Cardiac septum (tissue), 1 donor: Measurements from ENCODE around the gene DCLRE1B. TPM values are rescaled to one million over a fixed set of nuclear protein-coding genes. Genes with fewer than 3 reads are reported as not detected.

ENCODE experiments used
- DNase-seq: peaks from one replicate; pipeline ENCODE4 v3.0.0-alpha.2; 2020; ENCODE audit warnings: low spot score
- intact Hi-C: fragments of 100-400 bp; cut with DNase I; formaldehyde crosslinking; loops from one replicate; pipeline ENCODE4 v1.14.0; 2022
- long read RNA-seq: library from polyadenylated mRNA; unstranded; transcript quantifications from one replicate; pipeline ENCODE4 v2.0.0, GENCODE V29; 2021
- total RNA-seq: library from RNA; stranded (reverse); fragmentation: NEBNext Ultra II Directional; extraction: Animal tissue kit (Norgen Biotek cat#: 25700); gene quantifications from one replicate; pipeline ENCODE4 v1.2.1, GENCODE V29; 2021
- donor health status: DM: no; HTN: no; CAD: no.

The DCLRE1B gene
- total RNA-seq: 2.1 TPM
- long read RNA-seq, partial matches to known transcripts: 0 of 2 reads
- long read RNA-seq, other reads (novel, unspliced or antisense): 0 of 2 reads

- peak; percentile 99 for DNase-seq
- intact Hi-C loops: loop anchor here (1.0 to 5.0 kb wide), 6 partner anchors 24 to 146 kb away; partner anchors contain the start of genes HIPK1, PHTF1 and RSBN1
These were observed at the start of gene DCLRE1B, which contains the start of gene AP4B1 for GRCh38 chr1:113904674-113905434. DCLRE1B (plus strand) TSS chr1:113905326; CDS start chr1:113905587, 261 bp downstream. AP4B1 (minus strand) TSS chr1:113904799; CDS start chr1:113904717, 82 bp downstream.

- intact Hi-C loops: no loop called here
- DNase-seq: no peak
These were observed 49.3 kb upstream of the DCLRE1B start for GRCh38 chr1:113855630-113856400.

- DNase-seq: no peak
- intact Hi-C loops: no loop called here
These were observed 48.7 kb upstream of the DCLRE1B start for GRCh38 chr1:113856401-113856790.

GRCh38 chr1:113857776-113858175, 47.4 kb upstream of the DCLRE1B start:
- no peak for DNase-seq
- intact Hi-C loops: no loop called here

DNA sequence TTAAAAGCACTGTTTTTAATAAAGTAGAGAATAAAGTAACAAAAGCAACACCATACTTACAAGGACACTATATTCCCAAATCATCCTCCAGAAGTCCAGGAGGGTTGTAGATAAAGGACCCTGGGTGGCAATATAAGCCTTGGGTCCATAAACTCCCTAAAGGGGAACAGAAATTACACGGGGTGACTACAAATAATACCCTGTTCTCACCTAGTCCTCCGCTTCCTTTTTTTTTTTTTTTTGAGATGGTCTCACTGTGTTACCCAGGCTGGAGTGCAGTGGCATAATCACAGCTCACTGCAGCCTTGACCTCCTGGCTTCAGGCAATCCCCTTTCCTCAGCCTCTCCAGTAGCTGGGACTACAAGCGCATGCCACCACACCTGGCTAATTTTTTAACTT, 46.7 kb upstream of the DCLRE1B start:
- intact Hi-C loops: no loop called here
- DNase-seq: no peak

GRCh38 chr1:113858982-113859381, 46.1 kb upstream of the DCLRE1B start:
- DNase-seq: no peak
- intact Hi-C loops: no loop called here

DNA sequence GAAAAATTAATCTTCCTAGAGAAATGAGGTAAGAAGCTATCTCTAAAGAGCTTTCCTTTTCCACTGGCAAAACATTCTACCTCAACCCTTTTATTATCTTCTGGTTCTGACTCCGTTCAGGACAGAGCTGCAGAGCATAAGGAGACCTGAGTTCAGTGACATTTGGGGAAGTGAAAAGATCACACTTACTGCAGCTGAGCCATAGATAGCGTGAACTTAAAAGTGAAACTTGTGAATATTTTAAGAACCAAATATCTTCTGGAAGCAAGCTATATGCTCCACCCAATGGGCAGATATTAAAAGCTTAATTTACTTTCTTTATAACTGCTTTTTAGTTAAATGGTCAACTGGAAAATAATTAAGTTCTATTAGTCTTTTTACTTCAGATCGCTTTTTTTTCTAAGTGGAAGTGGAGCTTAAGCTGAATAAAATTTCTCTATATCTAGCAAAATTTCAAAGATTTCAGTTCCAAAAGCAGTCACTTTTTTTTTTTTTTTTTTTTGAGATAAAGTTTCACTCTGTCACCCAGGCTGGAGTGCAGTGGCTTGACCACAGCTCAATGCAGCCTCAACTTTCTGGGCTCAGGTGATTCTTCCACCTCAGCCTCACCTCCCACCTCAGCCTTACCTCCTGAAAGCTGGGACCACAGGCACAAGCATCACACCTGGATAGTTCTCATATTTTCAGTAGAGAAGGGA, 45.5 kb upstream of the DCLRE1B start:
- DNase-seq: no peak
- intact Hi-C loops: no loop called here

DNA sequence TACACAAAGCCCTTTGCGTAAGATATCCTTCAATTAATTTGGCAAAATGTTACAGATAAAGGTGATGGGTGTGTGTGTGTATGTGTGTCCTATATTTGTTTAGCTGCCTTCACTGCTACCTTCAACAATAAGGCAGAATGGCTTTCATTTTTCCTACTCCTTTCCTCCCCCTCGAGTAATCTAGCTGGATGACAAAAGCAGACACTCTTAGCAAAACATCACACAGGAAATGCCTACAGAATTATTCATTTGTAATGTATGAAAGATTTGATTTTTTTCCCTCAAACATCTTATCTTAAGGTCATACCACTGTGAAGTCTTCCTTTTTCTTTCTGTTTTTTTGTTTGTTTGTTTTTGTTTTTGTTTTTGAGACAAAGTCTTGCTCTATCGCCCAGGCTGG, 44.2 kb upstream of the DCLRE1B start:
- no peak for DNase-seq
- intact Hi-C loops: no loop called here

- DNase-seq: no peak
- intact Hi-C loops: no loop called here
These were observed 43.5 kb upstream of the DCLRE1B start for GRCh38 chr1:113861641-113862040.

DNA sequence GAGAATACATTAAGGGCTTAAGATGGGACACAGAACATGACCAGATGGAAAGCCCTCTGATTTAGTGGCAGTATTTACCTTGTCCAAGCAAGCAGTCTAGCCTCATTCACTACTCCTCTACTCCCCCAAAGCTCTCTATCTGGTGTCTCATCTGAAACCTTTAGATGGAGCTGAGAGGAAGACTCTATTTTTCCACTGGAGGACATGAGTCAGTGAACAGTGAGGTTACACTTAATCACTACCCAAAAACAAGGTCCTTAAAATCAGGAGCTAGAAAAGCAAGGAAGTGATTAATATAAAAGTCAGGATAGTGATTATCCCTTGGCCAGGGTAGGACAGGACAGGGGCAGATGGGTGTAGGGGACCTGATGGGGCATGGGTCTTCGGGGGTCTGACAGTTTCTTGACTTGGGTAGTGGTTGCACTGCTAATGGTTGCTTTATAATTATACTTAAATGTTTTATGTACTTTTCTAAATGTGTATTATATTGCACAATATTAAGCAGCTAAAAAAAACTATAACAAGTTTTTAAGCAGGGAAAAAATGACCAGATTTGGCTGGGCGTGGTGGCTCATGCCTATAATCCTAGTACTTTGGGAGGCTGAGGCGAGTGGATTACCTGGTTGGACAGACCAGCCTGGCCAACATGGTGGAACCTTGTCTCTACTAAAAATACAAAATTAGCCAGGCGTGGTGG, 36.6 kb upstream of the DCLRE1B start:
- intact Hi-C loops: no loop called here
- DNase-seq: no peak

DNA sequence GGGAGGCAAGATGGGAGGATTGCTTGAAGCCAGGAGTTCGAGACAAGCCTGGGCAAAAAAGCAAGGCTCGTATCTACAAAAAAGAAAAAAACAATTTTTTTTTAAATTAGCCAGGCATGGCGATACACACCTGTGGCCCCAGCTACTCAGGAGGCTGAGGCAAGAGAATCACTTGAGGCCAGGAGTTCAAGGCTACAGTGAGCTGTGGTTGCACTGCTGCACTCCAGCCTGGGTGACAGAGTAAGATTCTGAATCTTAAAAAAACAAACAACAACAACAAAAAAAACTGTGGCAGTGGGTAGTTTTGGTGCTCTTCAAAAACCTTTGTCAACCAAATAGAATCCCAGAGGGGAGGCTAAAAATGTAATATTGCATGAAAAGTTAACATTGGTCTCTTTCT, 34.3 kb upstream of the DCLRE1B start:
- DNase-seq: no peak
- intact Hi-C loops: no loop called here

DNA sequence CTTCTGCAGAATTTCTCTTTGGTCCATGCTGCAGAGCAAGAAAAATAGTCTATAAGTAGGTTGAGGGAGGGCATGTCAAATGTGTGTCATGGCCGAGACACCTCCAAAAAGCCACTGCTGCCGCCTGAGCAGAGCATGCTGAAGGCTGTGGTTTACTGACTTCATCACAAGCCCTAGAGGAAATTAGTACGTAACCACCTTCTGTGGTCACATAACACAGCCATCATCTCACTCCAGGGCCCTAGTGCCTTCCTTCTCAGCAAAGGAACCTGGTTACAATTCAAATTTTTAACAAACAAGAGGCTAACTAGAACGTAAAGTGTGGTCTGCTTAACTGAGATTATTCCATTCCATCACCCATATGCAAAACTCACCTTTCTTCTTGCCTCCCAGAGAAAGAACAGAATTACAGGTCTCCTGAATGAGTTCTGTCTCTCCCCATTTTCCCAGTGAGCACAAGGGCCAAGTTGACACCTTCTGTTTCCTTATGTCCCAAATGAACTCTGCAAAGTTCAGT, 33.5 kb upstream of the DCLRE1B start, which contains the start of gene PTPN22:
Gene PTPN22, minus strand, starts transcription at position 116 of the 517 bp plus-strand sequence.
- DNase-seq: peak; percentile 85
- intact Hi-C loops: no loop called here

DNA sequence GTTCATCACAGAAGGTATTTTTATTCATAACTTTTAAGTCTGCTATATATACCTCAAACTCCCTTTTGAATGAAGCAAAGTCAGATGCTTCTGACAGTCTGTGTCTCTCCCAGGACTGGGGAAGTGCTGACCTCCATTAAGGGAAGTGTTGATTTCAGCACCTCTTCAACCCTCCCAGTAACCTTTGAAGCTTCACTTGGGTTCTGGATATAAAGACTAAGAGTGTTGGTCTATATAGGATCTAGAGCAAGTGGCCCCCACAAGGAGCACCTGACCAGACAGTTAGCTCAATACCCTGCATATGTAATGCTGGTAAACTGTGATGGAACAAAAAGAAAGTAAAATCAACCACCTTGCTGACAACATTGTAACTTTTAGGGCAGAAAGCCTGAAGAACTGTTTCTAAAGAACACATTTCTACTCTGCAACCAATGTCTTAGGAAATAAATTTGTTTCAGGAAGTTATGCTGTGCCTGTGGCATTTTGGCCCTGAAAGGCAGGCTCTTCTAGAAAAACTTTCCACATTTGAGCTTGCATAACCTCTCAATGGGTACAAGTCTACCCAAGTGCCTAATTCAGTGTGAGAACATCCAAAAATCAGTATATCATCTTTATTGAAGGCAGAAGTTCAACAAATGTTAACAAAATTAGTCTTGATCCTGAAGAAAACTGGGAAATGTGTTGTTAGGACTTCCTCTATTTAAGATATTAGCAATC, 32.7 kb upstream of the DCLRE1B start:
- DNase-seq: no peak
- intact Hi-C loops: no loop called here

DNA sequence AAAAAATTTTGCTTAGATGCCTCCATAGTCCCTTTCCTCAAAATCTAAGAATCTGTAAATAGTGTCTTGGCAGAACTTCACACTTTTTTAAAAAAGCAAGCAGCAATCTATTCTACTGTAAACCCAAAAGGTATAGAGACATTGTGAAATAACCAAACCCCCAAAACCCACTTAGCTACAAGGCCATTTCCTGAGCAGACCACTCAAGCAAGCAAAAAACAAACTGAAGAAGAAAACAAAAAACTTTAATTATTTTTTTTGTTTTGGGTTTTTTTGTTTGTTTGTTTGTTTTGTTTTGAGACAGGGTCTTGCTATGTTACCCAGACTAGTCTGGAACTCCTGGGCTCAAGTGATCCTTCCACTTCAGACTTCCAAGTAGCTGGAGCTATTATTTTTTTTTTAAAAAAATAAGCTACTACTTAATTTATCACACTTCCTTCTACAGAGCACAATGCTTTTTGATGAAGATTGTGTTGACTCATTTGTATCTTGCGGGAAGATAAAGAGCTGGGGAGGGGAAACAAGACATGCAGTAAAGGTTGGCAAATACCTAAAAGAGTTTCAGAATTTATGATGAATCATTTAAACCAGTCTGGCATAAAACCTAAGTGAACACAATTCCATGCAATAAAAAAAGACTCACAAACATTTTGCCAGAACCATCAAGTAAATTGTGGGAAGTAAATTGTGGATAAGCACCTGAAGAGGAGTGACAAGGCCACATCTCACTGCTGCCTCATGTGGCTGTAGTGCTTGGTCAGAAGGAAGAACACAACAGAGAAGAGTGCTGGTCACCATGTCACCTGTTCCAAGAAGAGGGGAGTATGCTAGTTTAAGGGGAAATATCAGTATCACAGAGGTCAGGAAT, 30.9 kb upstream of the DCLRE1B start:
- intact Hi-C loops: no loop called here
- DNase-seq: no peak

GRCh38 chr1:113875714-113876113, 29.4 kb upstream of the DCLRE1B start:
- no peak for DNase-seq
- intact Hi-C loops: no loop called here

- no peak for DNase-seq
- intact Hi-C loops: no loop called here
These were observed 28.9 kb upstream of the DCLRE1B start for GRCh38 chr1:113876176-113876575.

DNA sequence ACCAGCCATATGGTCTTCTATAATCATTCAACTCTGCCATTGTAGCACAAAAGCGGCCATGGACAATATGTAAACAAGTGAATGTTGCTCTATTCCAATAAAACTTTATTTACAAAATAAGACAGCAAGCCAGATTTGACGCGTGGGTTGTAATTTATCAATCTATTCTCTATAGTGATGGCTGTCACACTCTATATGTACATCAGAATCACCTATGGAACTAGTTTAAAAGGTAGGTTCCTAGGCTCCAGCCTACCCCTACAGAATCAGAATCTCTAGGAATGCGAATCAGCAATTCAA, 25.4 kb upstream of the DCLRE1B start:
- DNase-seq: no peak

DNA sequence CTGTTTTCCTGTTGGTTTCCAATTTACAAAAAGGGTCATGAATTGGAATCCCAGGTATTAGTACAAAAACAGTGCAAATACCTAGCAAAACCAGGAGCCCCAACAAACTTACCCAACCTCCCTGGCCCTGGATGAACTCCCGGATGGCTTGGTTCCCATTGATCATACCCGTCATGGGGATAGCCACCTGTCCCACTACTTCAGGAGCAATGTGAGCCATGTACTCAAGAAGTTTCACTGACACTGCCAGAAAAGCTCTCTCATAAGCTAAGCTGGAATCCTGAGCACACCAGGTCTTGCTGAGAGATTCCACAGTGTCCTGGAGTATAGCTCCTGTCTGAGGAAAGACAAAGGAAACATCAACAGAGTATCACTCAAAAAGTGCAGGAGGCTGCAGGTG, 23.5 kb upstream of the DCLRE1B start:
- intact Hi-C loops: no loop called here
- no peak for DNase-seq

More for the DNA sequence above, 25.4 kb upstream of the DCLRE1B start:
- intact Hi-C loops: no loop called here
